Putamen (tissue), 1 donor: ENCODE measurements around the gene PGGHG.

Experiments
- DNase-seq: peaks from one replicate; pipeline ENCODE4 v3.0.0-alpha.2; 2016; ENCODE audit warnings: low spot score

PGGHG gene

DNA sequence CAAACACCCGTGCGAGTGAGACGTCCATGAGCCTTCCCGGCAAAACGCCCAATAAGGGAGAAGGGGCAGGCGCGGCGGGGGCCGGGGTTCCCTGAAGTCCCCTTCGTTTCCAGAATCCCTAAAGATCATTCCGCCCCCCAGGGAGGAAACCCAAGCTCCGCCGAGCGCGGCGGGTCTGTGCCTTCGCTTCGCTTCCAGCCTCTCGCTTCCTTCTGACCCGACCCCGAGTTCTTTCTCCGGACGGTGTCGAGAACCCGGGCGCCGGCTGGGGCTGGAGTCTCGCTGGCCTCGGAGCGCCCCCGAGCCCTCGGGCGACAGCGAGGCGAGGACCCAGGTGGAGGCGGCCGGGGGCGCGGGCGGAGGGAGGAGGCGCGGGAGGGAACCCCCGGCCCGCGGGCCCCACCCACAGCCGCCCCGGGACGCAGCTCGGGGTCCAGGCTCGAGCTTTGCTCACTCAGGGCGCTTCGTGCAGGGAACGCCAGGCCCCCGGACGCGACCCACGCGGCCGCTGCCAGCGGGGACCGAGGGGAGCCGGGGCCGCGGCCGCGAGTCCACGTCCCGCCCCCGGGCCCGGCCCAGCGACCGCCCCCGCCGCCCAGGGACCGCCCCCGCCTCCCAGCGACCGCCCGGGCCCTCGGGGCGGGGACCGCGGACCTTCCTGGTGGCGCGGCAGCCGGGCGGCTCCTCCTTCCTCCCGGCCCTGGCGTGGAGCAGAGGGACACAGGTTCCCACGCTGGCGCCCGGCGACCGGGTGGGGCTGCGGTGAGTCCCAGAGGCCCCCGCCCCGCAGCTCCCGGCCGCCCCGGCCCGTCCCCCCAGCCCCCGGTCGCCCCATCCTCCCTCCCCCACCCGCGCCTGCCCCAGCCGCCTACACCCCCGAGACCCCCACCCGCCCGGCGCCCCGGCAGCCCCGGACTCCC lies at the start of gene PGGHG:
TSS of gene PGGHG (plus strand) at position 649 of the 920 bp plus-strand sequence. CDS start 691 bp downstream, outside the sequence.
- DNase-seq = no peak

DNA sequence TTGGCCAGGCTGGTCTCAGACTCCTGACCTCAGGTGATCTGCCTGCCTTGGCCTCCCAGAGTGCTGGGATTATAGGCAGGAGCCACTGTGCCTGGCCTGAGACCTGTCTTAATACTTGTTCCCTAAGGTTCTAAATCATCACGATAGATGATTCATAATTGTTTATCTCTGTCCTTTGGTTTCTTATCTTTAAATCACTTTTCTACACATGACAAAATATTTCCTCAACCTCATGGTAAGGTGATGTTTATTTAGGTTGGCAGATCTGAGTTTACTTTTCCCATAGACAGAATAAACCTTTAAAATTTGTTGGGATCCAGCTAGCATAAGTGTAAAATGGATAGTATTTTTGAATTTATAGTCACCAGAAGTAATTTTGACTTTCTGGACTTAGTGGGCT lies 48.6 kb upstream of the PGGHG start:
- DNase-seq = no peak

DNA sequence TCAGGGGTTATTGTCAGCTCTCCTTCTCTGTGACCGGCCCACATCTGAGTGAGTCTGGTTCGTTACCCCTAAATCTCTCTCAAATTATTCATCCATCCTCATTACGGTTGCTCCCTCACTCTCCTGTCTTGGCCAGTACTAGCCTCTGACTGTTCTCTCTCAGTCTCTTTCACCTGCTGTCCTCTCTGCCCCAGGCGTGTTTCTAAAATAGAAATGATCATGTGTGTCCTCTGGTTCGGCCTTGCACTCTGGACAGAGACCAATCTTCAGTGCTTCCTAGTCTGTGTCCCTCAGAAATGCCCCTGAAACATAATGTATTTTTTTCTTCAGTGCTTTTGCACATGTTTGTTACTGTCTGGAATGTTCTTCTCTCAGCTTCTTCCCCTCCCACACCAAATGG lies 47.3 kb upstream of the PGGHG start:
- no peak for DNase-seq

DNA sequence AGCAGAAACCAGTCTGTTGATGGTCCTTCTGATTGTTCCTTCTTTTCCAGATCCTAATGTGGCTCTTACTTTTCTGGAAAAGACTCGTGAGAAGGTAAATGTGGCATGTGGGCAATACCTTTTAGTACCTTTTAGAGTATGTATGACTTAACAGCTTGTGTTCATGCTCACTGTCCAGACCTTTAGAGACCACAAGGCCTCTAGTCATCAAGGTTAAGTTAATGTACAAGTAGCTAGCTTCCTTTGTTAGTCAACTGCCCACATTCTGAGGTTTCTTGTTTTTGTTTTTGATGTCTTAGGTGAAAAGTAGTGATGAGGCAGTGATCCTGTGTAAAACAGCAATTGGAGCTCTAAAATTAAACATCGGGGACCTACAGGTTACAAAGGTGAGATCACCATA lies 44.5 kb upstream of the PGGHG start:
- no peak for DNase-seq

DNA sequence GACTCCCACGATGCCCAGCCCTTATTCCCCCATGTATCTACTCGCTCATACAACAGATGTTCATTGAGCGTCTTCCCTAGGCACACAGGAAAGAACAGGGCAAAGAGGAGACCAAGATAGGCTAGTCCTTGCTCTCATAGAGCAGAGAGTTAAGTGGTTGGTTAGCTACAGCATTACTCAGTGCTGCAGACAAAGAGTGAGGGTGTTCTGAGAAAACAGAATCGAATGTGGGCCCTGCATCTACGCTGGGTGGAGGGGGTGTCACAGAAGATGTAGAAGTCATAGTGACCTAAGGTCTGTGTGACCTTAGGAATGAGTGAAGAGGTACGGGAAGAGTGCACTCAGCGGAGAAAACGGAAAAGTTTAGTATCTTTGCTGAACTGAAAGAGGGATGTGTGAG lies 39.9 kb upstream of the PGGHG start:
- no peak for DNase-seq

DNA sequence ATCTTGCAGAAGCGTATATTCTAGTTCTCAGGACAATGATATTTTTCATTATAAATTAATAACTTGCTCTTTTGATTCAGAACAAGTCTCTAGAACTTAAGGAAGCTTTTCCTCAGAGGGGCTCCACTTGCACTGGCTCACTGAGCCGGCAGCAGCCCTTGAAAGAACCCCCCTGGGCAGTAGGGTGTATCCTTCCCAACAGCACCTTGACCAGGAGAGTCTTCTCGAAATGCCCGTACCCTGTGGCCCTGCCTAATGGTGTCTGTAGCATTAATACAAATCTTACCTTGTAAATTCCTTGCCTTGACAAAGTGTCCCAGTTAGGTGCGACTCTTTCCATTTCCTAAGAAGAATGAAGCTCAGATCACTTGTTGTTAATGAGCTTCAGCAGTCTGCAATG lies 38.7 kb upstream of the PGGHG start:
- no peak for DNase-seq

DNA sequence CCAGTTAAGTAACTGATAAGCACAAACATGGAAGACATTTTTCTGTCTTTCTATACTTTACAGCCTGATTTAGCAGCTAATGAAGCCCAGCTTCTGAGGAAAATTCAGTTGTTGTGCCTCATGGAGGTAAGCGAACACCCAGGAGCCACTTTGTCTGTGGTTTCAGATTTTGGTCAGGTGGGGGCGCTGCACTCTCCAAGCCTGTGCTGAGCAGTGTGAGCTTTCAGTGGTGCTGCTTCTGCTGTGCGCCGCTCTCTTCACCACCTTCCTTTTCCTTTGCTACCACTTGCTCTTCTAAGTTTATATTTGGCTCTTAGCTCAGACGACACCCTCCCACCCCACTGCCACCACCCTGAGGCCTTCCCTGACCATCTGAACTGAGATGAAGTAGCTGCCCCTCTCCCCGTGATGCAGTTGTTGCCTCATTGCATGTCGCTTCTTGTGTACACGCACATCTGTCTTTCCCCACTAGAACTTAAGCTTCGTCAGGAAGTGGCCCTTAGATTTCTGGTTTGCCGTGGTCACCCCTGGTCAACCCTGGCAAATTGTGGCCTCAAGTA lies 38.1 kb upstream of the PGGHG start:
- DNase-seq = no peak

DNA sequence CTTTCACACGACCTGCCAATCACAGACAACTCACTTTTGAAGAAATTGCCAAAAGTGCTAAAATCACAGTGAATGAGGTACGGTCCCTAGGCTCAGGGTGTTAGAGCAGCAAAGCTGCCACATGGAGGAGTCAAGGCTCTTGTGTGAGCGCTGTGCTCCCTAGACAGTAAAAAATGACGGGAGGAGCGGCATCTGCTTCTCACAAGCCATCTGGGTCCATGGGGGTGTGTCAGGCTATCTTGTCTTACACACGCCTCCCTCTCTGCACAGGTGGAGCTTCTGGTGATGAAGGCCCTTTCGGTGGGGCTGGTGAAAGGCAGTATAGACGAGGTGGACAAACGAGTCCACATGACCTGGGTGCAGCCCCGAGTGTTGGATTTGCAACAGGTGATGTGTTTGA lies 37.4 kb upstream of the PGGHG start:
- no peak for DNase-seq

DNA sequence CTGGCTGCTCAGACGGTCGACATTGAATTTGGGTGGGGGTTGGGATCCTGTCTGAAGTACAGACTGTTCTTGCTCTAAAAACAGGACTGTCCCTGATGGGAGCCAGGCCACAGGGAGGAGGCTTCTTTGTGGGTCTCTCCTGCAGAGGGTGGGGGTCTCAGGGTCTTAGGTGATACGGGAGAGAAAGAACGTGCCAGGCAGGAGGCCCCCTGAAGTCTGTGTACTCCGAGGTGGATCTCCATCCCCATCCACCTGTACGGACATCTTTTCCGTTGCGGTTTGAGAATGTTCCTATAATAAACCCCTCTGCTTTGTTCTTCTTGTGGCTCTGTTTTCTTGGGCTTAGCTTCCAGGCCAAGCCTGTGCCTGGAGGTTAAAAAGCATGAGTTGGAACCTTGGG lies 36.3 kb upstream of the PGGHG start:
- DNase-seq = no peak

DNA sequence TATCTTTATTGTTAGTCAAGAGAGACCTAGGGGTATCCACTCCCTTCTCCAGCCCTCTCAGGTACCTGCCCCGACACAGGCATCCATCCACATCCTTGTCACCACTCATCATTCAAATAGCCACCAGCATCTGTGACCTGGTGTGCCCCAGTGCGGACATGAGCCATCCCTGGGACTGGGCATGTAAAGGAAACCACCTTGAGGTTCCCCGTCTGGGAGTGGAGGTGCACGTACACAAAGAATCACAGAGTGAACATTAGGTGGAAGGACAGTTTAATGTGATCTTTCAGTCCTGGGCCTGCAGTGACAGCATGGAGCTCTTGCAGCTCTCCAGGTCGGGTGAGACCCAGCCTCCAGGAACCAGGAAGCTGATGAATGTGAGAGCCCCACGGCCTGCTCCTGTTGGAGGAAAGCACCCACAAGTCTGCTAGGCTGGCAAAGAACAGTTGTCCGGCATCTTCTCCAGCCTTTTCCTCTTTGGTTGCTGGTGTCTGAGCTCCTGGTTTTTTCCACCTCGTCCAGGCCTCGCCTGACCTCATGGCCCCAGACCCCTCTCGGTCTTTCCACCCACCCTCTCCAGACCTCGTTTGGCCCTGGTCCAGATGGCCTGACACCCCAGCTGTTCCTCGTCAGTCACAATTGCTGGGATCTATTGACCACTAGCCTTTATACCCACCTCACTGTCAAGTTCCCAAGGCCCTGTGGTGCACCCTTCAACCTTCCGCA lies 35.6 kb upstream of the PGGHG start:
- DNase-seq = no peak

DNA sequence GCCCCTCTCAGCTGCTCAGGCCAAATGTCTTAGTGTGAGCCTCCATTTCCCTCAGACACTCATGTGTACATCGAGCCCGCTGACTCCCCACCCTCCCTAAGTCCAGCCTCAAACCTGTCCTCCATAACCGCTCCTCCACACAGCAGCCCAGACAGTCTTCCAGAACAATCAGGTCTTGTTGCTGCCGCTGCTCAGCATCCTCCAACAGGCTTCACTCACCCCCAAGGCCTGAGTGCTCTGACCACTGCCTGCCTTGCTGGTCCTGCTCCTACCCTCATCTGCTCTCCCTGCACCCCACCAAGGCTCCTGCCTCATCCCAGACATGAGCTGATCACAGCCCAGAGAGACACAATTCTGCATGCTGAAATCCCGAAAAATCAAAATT lies 35.0 kb upstream of the PGGHG start:
- DNase-seq = no peak

DNA sequence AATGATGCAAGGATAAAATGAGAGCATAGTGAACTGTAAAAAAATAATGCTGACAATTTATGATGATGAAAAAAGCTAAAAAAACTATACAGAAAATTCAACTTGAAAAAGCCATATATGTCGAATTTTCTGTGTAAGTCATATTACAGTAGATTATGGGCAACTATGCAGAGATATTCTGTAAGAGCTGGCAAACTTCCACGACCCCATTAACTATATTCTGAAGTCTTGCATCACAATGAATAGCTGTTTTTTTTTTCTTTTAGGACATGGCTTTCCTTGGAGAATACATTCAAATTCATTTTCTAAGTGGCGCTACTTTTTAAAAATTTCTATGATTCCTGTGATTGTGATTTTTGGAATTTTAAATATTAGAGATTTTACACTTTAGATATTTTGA lies 33.8 kb upstream of the PGGHG start:
- DNase-seq = no peak

DNA sequence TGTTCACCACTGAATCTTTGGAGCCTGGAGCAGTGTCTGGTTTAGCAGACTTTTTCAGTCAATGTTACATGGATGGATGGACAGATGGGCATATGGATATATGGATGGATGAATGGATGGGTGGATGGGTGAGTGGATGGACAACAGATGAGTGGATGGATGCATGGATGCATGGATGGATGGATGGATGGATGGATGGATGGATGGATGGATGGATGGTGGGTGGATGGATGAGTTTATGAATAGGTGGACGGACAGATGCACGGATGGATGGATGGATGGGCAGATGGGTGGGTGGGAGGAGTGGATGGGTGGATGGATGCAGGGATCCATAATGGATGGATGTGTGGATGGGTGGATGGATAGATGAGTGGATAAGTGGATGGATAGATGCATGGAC lies 33.1 kb upstream of the PGGHG start:
- no peak for DNase-seq

DNA sequence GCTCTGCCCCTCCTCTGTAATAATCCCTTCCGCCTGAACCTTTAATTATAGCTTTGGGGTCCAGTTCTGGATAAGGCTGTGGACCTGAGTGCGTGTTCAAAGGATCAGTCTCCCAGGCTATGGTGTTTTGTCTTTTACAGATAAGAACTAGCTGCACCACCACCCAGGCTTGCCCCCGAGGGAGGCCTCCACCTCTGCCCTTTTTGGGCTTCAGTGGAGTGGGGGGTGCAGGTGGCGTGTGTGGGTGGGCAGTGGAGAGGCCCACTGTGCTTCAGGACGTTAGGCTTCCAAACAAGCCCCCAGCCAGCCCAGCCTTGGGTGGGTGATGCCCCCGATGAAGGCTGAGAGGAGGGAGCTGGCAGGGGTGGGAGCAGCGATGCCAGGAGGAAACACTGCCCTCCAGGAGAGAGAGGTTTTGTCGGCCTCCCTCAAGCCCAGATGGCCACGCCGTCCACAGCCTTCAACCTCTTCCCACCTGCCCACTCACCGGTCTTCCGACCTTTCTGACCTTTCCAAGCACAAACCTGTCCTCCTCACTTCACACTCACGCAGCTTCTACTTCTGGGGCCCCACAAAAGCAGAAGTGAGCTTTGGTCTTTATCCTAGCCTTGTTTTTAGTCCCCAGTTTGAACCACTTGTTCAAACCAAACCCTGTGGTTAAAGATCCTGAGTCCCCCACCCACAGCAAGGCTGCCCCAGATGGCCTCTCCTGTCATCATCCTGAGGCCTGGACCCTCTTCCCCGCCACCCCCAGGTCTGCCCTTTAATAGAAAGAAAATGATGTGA lies 31.8 kb upstream of the PGGHG start:
- no peak for DNase-seq

DNA sequence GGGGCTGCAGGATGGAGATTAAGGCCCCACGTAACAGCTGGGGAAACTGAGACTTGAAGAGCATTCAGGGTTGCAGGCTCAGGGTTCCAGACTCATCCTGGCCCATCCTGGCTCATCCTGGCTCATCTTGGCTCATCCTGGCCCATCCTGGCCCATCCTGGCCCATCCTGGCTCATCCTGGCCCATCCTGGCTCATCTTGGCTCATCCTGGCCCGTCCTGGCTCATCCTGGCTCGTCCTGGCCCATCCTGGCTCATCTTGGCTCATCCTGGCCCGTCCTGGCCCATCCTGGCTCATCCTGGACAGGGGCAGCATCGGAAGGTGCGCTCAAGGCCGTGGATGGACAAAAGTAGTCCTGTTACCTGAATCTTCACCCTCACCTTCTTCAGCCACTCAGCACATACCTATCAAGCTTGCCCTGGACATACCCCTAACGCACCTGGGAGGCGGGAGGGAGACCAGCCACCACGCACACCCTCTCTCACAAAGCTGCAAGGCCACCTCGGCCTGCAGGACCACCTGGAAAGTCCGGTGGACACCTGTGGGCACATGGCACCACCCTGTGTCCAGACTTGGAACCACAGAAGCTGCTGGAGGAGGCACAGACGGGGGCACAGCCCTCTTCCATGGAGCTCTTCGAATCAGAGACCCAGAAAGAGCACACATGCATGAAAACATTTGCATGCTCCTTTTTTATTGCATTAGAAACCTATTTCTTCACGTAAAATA lies 31.0 kb upstream of the PGGHG start:
- no peak for DNase-seq

DNA sequence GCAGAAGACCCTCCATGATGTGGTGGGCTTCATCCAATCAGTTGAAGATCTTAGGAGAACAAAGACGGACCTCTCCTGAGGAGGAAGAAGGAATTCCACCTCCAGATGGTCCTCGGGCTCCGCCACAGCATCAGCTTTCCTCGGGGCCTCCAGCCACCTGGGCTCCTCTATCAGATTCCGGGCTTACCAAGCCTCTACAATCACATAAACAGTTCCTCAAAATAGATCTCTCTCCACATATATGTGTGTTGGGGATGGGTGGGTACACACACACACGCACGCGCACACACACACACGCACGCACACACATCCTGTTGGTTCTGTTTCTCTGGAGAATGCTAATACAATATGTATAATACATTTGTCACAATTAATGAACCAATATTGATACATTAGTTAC lies 29.5 kb upstream of the PGGHG start:
- no peak for DNase-seq

DNA sequence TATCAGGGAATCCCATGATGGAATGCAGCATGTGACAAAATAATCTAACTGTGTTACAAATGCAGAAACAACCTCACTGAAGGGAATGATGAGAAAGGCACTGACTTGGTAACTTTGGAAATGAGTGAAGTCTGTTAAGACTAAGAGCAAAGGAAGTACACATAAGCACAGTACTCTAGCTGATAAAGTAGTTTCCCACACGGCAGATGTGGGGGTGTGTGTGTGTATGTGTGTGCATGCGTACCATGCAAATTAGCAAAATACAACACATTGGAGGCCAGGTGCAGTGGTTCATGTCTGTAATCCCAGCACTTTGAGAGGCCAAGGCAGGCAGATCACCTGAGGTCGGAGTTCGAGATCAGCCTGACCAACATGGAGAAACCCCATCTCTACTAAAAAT lies 27.3 kb upstream of the PGGHG start:
- DNase-seq = no peak

DNA sequence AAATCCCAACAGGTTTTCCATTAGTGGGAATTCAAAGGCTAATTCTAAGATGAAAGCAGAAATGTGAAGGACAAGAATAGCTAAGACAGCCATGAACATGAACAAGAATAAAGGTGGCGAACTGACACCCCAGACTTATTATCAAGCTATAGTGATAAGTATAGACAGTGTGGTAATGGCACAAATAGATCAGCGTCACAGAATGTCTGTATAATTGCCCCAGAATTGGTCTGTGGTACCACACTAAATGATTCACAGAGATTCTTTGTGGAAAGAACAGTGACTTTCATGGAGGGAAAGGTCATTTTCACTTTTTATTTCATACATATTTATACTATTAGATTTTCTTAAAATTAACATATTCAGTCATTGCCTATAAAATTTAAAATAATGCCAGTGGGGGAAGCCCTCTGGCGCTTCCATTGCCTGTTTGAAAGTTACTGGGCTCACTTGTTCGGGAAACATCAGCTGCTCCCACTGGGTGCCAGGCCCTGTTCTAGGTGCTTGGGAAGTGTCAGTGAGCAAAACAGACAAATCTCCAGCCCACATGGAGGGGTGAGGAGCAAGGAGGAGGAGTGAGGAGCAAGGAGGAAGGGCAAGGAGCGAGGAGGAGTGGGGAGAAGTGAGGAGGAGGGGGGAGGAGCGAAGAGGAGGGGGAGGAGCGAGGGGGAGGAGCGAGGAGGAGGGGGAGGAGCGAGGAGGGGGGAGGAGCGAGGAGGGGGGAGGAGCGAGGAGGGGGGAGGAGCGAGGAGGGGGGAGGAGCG lies 22.1 kb upstream of the PGGHG start:
- DNase-seq = no peak

DNA sequence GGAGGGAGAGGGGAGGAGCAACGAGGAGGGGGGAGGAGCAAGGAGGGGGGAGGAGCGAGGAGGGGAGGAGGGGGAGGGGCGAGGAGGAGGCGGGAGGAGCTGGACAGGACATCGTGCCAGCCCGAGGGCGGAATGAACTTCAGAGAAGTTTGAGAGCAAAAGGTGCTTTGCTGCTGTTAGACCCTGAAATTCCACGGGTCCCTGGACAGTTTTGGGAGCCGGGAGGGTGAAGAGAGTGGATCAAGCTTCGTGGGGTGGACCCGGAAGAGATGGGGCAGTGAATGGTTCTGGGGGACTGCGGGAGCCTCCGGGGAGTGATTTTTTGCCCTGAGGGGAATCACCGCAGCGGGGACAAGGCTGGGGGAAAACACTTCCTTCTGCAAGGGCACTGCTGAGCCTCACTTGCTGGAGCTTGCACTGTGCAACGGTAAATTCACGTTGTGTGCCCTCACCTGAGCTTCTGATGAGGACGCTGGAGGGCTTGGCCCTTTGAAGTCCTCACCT lies 21.4 kb upstream of the PGGHG start:
- DNase-seq = no peak

DNA sequence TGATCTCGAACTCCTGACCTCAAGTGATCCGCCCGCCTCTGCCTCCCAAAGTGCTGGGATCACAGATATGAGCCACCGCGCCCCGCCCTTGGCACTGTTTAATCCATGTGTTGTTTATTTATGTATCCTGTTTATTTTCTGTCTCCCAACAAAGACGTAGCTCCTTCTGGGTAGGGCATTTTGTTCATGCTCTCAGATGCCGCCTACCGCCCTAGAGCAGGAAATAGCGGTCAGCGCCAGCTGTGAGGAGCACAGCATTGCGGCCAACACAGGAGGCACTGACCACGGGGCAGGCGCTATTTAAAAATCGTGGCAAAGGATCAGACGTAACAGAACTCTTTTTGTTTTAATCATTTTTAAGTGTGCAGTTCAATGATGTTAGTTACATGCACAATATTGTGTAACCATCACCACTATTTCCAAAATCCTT lies 20.2 kb upstream of the PGGHG start:
- DNase-seq = peak; percentile 30
